Breast epithelium (tissue), 4 donors: ENCODE results near the gene LYSMD3. TPM values are rescaled to one million over a fixed set of nuclear protein-coding genes. Genes with fewer than 3 reads are reported as not detected.

Source experiments
- DNase-seq, 2 donors: peaks; one replicate each; pipeline ENCODE4 v3.0.0-alpha.2; 2019; ENCODE audit warnings: low spot score in 2 of 2
- H3K27ac ChIP-seq, 2 donors: fragments of 200-600 bp; sonication (generic) in 1 of 2; one replicate each; pipeline ENCODE4 v1.5.1; 2016 to 2019; ENCODE audit warnings: mild to moderate bottlenecking in 1 of 2
- H3K27me3 ChIP-seq, 2 donors: fragments of 200-600 bp; sonication (generic) in 1 of 2; one replicate each; pipeline versions ENCODE4 v1.5.1 to v1.6.0; 2017 to 2019; ENCODE audit warnings: control low read depth in 1 of 2, mild to moderate bottlenecking in 1 of 2
- H3K36me3 ChIP-seq: fragments of 200-600 bp; one replicate; pipeline ENCODE4 v1.5.1; 2019
- H3K4me1 ChIP-seq, 2 donors: fragments of 200-600 bp; sonication (generic); one replicate each; pipeline ENCODE4 v1.5.1; 2016 to 2019; ENCODE audit warnings: control low read depth in 1 of 2
- H3K4me3 ChIP-seq, 3 donors: fragments of 200-600 bp; sonication (generic); 1 replicate in 2 of 3; 2 replicates in 1 of 3; pipeline ENCODE4 v1.5.1; 2016 to 2019; ENCODE audit warnings: mild to moderate bottlenecking in 3 of 3, moderate library complexity in 2 of 3
- H3K9me3 ChIP-seq, 2 donors: fragments of 200-600 bp; sonication (generic) in 1 of 2; one replicate each; pipeline ENCODE4 v1.5.1; 2016 to 2019; ENCODE audit warnings: control low read depth in 1 of 2
- CTCF ChIP-seq, 3 donors: fragments of 450-650 bp; IDR thresholded peaks; one replicate each; pipeline ENCODE4 v1.5.1; 2016 to 2017; ENCODE audit warnings: antibody characterized with exemption in 3 of 3, mild to moderate bottlenecking in 3 of 3, moderate library complexity in 3 of 3
- POLR2A ChIP-seq: fragments of 450-650 bp; IDR thresholded peaks from one replicate; pipeline ENCODE4 v1.6.1; 2016; ENCODE audit warnings: antibody characterized with exemption, mild to moderate bottlenecking, moderate library complexity
- POLR2AphosphoS5 ChIP-seq, 3 donors: sonication (generic); formaldehyde crosslinking; IDR thresholded peaks; one replicate each; pipeline ENCODE4 v1.6.1; 2017; ENCODE audit warnings: antibody characterized with exemption in 3 of 3
- intact Hi-C: fragments of 100-400 bp; cut with DNase I; formaldehyde crosslinking; loops from one replicate; pipeline ENCODE4 v1.15.1; 2023; ENCODE audit warnings: low total_unique reads
- total RNA-seq, 3 donors: library from RNA; depleted of rRNA; stranded (reverse); fragments of >200 nt; gene quantifications; one replicate each; pipeline ENCODE4 v1.1.0, GENCODE V29; 2016

LYSMD3 gene
- total RNA-seq, 3 donors from 2014 or later: 11.5 to 19.3 (median 15.7) TPM

GRCh38 chr5:90475436-90475980 lies 53.9 kb downstream of the LYSMD3 start:
- Histone ChIP-seq H3K27ac (no peak overlapping the region), H3K27me3 (no peaks in the 10 kb centered on the region), H3K36me3 (no peaks in the 10 kb centered on the region), H3K4me1 (no peaks in the 10 kb centered on the region), H3K4me3 (peak overlapping the region in 2 of 3 donors; percentile 60 to 71), H3K9me3 (no peaks in the 10 kb centered on the region)
- no peak for DNase-seq
- TF ChIP-seq CTCF (IDR thresholded peaks at IDR 0.05) (no peak), POLR2AphosphoS5 (IDR thresholded peaks at IDR 0.05) (no peak), POLR2A (no peak)
- intact Hi-C loops: no loop called here

GRCh38 chr5:90474235-90475107 lies 54.9 kb downstream of the LYSMD3 start, which contains the start of the genes MBLAC2 and POLR3G:
MBLAC2 (minus strand) TSS chr5:90474771; CDS start chr5:90474292, 479 bp downstream.
POLR3G (plus strand) TSS chr5:90474864; CDS start chr5:90485568, 10,704 bp downstream.
- TF ChIP-seq POLR2AphosphoS5 (IDR thresholded peaks at IDR 0.05) (peak; percentile 50 to 79 (median 60)), CTCF (IDR thresholded peaks at IDR 0.05) (peak; percentile 26 to 60 (median 57)), POLR2A (peak; percentile 55)
- Histone ChIP-seq H3K36me3 (no peaks in the 10 kb centered on the region), H3K27me3 (no peaks in the 10 kb centered on the region), H3K4me1 (no peaks in the 10 kb centered on the region), H3K4me3 (peak within 1 kb of the TSS; percentile 60 to 86 (median 71)), H3K27ac (peak within 1 kb of the TSS; percentile 51 to 70), H3K9me3 (no peaks in the 10 kb centered on the region)
- peak; percentile 85 to 94 for DNase-seq
- intact Hi-C loops: no loop called here

GRCh38 chr5:90473396-90474234 lies 55.8 kb downstream of the LYSMD3 start:
- Histone ChIP-seq H3K4me3 (peak overlapping the region; percentile 60 to 86 (median 71)), H3K36me3 (no peaks in the 10 kb centered on the region), H3K27ac (peak overlapping the region; percentile 51 to 70), H3K4me1 (no peaks in the 10 kb centered on the region), H3K27me3 (no peaks in the 10 kb centered on the region), H3K9me3 (no peaks in the 10 kb centered on the region)
- no peak for TF ChIP-seq POLR2AphosphoS5 (IDR thresholded peaks at IDR 0.05)
- TF ChIP-seq POLR2A: no peak
- TF ChIP-seq CTCF (IDR thresholded peaks at IDR 0.05): no peak
- intact Hi-C loops: loop anchor here (1.0 kb wide), 1 partner anchor 41 kb away; no protein-coding TSS in a partner anchor
- DNase-seq: no peak

- peak overlapping the region; percentile 60 to 86 (median 71) for H3K4me3 ChIP-seq
- no peaks in the 10 kb centered on the region for H3K27me3 ChIP-seq
- no peak for TF ChIP-seq POLR2AphosphoS5 (IDR thresholded peaks at IDR 0.05)
- TF ChIP-seq POLR2A: no peak
- no peak for TF ChIP-seq CTCF (IDR thresholded peaks at IDR 0.05)
- H3K36me3 ChIP-seq: no peaks in the 10 kb centered on the region
- no peak for DNase-seq
- no peaks in the 10 kb centered on the region for H3K9me3 ChIP-seq
- H3K4me1 ChIP-seq: no peaks in the 10 kb centered on the region
- H3K27ac ChIP-seq: no peak overlapping the region
- intact Hi-C loops: loop anchor here (1.0 kb wide), 1 partner anchor 41 kb away; no protein-coding TSS in a partner anchor
Measured at GRCh38 chr5:90472783-90473395, 56.5 kb downstream of the LYSMD3 start.

Other genes starting within 250 kb of the LYSMD3 start
- gene CETN3, start 119.8 kb downstream of the LYSMD3 start, total RNA-seq: 10 to 100 TPM in 2 of 3 donors, 1 to 10 TPM in 1; 7.7 to 13.8 (median 11.8) TPM
- 1 to 10 TPM; 4.5 to 10.0 (median 5.2) TPM for gene MBLAC2, start 54.8 kb downstream of the LYSMD3 start, total RNA-seq
- gene POLR3G, start 54.7 kb downstream of the LYSMD3 start, total RNA-seq: 1 to 10 TPM; 2.0 to 4.8 (median 2.4) TPM
- 10 to 100 TPM in 2 of 3 donors, under 1 TPM in 1; 0.32 to 85.2 (median 55.3) TPM for gene ADGRV1, start 29.2 kb upstream of the LYSMD3 start, total RNA-seq